Dedifferentiated amniotic fluid mesenchymal stem cell (primary cell): ENCODE data around the gene ASB11.

Experiments used
- DNase-seq: peaks from one replicate; pipeline ENCODE4 v3.0.0-alpha.2; 2016; ENCODE audit errors: extremely low spot score

Gene ASB11

GRCh38 chrX:15233416-15234015, 81.9 kb downstream of the ASB11 start:
- DNase-seq: no peak
